PFSK-1 (cell line): ENCODE measurements around the gene EREG.

ENCODE experiments used
- FOXP2 ChIP-seq: optimal IDR thresholded peaks from 2 replicates; pipeline ENCODE3; 2011; ENCODE audit warnings: borderline replicate concordance, control low read depth, inconsistent platforms; ENCODE audit not compliant: insufficient read depth; ENCODE audit errors: extremely low read length, extremely low read depth
- POLR2AphosphoS5 ChIP-seq: IDR thresholded peaks from 2 replicates; pipeline ENCODE4 v1.6.1; 2012; ENCODE audit warnings: low read depth, mild to moderate bottlenecking, control low read depth, low read length, moderate library complexity
- SIN3A ChIP-seq: IDR thresholded peaks from 2 replicates; pipeline ENCODE4 v1.6.1; 2012; ENCODE audit warnings: mild to moderate bottlenecking, low read length, moderate library complexity, borderline replicate concordance; ENCODE audit not compliant: insufficient read depth
- TAF1 ChIP-seq: IDR thresholded peaks from 2 replicates; pipeline ENCODE4 v1.6.1; 2012; ENCODE audit warnings: low read length, control low read depth, borderline replicate concordance; ENCODE audit not compliant: insufficient read depth
- TF ChIP-seq, protein P1 (sequence below), 2 experiments: IDR thresholded peaks; 2 replicates each; pipeline versions ENCODE4 v1.6.1 to v1.8.0; 2011 to 2012; ENCODE audit warnings: low read depth in 2 of 2, low read length in 2 of 2, control low read depth in 1 of 2, inconsistent platforms in 1 of 2, mild to moderate bottlenecking in 1 of 2, moderate library complexity in 1 of 2; ENCODE audit not compliant: insufficient read depth in 1 of 2

EREG gene

GRCh38 chr4:74364256-74364651 lies 691 bp upstream of the EREG start:
- no peak for TF ChIP-seq POLR2AphosphoS5
- TF ChIP-seq FOXP2 = no peak
- TF ChIP-seq, protein P1, sequence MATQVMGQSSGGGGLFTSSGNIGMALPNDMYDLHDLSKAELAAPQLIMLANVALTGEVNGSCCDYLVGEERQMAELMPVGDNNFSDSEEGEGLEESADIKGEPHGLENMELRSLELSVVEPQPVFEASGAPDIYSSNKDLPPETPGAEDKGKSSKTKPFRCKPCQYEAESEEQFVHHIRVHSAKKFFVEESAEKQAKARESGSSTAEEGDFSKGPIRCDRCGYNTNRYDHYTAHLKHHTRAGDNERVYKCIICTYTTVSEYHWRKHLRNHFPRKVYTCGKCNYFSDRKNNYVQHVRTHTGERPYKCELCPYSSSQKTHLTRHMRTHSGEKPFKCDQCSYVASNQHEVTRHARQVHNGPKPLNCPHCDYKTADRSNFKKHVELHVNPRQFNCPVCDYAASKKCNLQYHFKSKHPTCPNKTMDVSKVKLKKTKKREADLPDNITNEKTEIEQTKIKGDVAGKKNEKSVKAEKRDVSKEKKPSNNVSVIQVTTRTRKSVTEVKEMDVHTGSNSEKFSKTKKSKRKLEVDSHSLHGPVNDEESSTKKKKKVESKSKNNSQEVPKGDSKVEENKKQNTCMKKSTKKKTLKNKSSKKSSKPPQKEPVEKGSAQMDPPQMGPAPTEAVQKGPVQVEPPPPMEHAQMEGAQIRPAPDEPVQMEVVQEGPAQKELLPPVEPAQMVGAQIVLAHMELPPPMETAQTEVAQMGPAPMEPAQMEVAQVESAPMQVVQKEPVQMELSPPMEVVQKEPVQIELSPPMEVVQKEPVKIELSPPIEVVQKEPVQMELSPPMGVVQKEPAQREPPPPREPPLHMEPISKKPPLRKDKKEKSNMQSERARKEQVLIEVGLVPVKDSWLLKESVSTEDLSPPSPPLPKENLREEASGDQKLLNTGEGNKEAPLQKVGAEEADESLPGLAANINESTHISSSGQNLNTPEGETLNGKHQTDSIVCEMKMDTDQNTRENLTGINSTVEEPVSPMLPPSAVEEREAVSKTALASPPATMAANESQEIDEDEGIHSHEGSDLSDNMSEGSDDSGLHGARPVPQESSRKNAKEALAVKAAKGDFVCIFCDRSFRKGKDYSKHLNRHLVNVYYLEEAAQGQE (IDR thresholded peaks at IDR 0.05; ENCODE audit: insufficient read depth in 1 of 2, low read depth in 2 of 2, low read length in 2 of 2) = no peak
- no peak for TF ChIP-seq TAF1
- TF ChIP-seq SIN3A = no peak

- TF ChIP-seq, protein P1 (IDR thresholded peaks at IDR 0.05; ENCODE audit: insufficient read depth in 1 of 2, low read depth in 2 of 2, low read length in 2 of 2) = no peak
- TF ChIP-seq FOXP2 (no peak), POLR2AphosphoS5 (no peak), SIN3A (no peak), TAF1 (no peak)
Observed at GRCh38 chr4:74365761-74366160, 816 bp downstream of the EREG start.

DNA sequence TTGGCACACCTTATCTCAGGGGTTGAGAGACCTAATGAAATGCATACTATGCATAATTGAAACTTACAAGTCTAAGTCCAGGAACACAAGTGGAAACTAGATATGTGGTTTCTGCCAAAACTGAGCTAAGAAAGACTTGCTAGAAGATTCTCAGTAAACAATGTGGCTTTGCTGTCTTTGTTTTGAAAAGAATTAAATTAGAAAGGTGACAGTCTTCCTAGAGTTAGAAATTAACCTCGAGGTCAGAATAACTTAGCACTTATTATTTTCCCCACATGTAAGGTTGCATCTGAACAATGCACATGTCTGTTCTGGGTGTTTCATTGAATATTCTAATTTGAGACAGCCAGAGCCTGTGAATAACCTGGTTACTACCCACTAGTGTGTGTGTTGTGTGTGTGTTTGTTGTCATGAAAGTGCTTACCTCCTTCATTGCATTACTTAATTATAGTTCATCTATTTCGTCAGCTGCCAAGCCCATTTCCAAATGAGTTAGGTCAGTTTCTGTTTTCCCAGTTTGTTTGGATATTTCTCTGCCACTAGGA lies 1.5 kb downstream of the EREG start:
- no peak for TF ChIP-seq SIN3A
- TF ChIP-seq, protein P1 (IDR thresholded peaks at IDR 0.05; ENCODE audit: insufficient read depth in 1 of 2, low read depth in 2 of 2, low read length in 2 of 2) = no peak
- TF ChIP-seq POLR2AphosphoS5 = no peak
- no peak for TF ChIP-seq TAF1
- TF ChIP-seq FOXP2 = no peak

GRCh38 chr4:74367656-74368290 lies 2.8 kb downstream of the EREG start:
- TF ChIP-seq FOXP2 (no peak), POLR2AphosphoS5 (no peak), SIN3A (no peak), TAF1 (no peak)
- TF ChIP-seq, protein P1 (IDR thresholded peaks at IDR 0.05; ENCODE audit: insufficient read depth in 1 of 2, low read depth in 2 of 2, low read length in 2 of 2) = no peak
